ENCODE results near the gene LRRC73.

Gene LRRC73

DNA sequence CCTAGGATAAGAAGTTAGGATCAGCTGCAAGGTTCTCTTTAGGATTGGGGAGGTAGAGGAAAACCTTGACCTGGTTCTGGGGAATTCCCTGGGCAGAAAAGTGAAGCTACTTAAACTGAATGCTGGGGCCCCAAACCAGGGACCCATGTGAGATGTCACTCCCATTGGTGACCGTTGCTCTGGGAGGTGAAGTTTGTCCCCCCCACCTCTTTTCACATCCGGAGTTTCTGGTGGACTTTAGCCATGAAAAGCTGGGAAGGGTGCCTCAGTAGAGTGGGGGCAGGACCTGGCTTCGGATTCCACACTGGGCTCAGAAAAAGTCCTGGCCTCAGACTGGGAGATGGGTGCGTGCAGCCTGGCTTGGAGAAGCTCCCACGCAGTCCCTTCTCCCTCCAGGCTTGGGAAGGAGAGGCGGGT is 19.6 kb downstream of the LRRC73 start:
- no peaks in the 10 kb centered on the region for H3K27me3 ChIP-seq (ENCODE audit: control insufficient read depth in 1 of 2, insufficient read depth in 2 of 2, low read length in 2 of 2)
- no peak overlapping the region for H3K9ac ChIP-seq (ENCODE audit: low read length)
- H3K4me1 ChIP-seq (ENCODE audit: insufficient read depth, low read length), result peaks cover 32% of the 10 kb centered on the region
- no peak overlapping the region for H3K4me3 ChIP-seq (ENCODE audit: low read depth in 1 of 2, low read length in 2 of 2)
- H3K27ac ChIP-seq (ENCODE audit: low read depth, low read length), result no peak overlapping the region
- peaks cover 15% of the 10 kb centered on the region for H3K36me3 ChIP-seq (ENCODE audit: insufficient read depth, low read length)
- H3K9me3 ChIP-seq (ENCODE audit: low read length), result no peaks in the 10 kb centered on the region

DNA sequence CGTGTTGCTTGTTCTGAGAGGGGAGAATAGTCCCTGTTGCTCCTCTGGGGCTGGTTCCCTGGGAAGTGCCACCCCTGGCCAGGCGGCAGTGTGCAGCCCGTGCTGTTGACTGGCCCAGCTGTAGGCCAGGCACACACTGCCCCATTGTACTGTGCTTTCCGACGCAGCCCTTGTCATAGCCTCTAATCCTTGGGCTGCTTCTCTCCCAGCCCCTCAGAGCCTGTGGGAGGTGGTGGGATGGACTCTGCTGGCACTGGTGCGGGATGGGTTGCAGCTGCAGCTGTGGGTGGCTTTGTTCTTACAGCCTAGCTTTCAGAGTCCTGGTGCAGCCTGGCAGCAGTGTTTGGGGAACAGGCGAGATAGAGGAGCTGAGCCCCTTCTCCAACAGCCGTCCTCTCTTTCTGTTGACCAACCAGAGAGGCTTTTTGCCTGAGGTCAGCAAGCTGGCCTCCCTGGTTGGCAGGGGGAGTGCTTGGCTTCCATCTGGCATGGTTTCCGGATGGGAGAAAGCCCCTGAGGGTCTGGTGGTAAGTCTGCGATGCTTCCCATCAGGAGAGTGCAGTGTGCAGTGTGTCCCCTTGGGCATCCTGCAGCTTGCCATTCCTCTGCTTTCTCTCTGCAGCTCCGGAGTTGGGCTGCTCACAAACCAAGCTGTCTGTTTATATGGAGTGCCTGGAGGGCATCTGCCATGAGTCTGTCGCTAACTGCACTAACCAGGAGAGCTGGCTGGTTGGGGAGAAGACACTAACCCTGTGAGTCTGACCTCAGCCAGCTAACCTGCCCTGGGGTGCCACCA is 20.7 kb downstream of the LRRC73 start:
- Histone ChIP-seq H3K27ac (ENCODE audit: low read depth, low read length) (no peak overlapping the region), H3K9me3 (ENCODE audit: low read length) (no peaks in the 10 kb centered on the region), H3K9ac (ENCODE audit: low read length) (no peak overlapping the region), H3K4me1 (ENCODE audit: insufficient read depth, low read length) (peaks cover 28% of the 10 kb centered on the region), H3K27me3 (ENCODE audit: control insufficient read depth in 1 of 2, insufficient read depth in 2 of 2, low read length in 2 of 2) (no peaks in the 10 kb centered on the region), H3K36me3 (ENCODE audit: insufficient read depth, low read length) (peaks cover 15% of the 10 kb centered on the region), H3K4me3 (ENCODE audit: low read depth in 1 of 2, low read length in 2 of 2) (no peak overlapping the region)

DNA sequence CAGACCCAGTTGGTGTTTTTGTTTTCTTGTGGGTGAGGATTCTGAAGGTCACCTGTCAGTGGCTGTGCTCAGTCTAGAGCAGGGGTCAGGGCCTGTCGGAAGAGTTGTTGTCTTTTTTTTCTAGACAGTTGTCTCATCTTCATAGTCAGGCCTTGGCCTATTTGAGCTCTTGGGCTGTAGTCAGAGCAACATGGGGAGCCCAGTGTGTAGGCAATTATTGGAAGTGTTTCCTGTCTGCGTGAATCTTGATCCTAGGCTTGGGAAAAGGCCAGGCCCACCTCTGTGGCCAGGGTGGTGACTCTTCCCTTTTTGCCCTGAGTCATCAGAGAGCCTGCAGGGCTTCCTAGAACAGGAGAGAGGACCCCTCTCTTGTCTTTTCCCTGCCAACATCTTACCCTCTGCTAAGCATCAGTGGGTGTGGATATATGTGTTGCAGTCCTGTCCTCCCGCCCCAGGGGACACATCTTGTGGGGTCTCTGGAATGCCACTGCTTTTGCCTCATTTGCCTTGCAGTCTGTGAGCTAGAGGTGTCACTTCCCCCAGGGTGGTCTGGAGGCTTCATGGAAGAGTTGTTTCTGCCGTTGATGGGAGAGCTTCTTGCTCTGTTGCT is 21.4 kb downstream of the LRRC73 start:
- Histone ChIP-seq H3K27ac (ENCODE audit: low read depth, low read length) (no peak overlapping the region), H3K4me1 (ENCODE audit: insufficient read depth, low read length) (peaks cover 28% of the 10 kb centered on the region), H3K4me3 (ENCODE audit: low read depth in 1 of 2, low read length in 2 of 2) (no peak overlapping the region), H3K9ac (ENCODE audit: low read length) (no peak overlapping the region), H3K36me3 (ENCODE audit: insufficient read depth, low read length) (peaks cover 15% of the 10 kb centered on the region), H3K9me3 (ENCODE audit: low read length) (no peaks in the 10 kb centered on the region), H3K27me3 (ENCODE audit: control insufficient read depth in 1 of 2, insufficient read depth in 2 of 2, low read length in 2 of 2) (no peaks in the 10 kb centered on the region)

DNA sequence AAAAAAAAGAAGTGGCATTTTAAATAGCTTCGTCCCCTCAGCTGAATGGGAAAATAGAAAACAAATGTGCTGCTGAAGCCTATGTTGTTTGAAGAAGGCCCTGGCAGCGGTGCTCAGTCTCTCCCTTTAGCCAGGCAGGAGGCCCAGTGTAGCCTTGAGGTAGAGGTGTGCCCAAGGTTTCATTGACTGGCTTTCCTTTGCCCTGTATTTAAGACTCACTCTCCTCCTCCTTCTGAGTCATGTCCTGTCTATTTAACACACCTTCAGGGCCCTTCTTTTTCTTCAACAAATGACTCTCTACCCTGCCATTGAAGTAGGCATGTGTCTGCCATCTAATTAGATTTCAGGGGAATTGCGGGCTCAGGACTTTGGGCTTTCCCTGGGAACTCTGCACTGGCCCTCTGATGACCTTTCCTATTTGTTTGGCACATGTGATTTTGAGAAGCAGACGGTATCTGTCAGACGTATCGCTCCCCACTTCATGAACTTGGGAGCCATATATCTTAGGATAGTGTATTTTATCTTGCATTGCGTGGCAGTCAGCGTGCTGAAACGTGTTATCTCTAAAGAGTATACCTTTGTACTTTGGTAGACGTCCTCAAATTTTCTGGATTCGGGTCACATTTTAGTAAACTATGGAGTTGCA is 28.4 kb downstream of the LRRC73 start:
- Histone ChIP-seq H3K4me1 (ENCODE audit: insufficient read depth, low read length) (peaks cover 26% of the 10 kb centered on the region), H3K9ac (ENCODE audit: low read length) (no peak overlapping the region), H3K27ac (ENCODE audit: low read depth, low read length) (no peak overlapping the region), H3K4me3 (ENCODE audit: low read depth in 1 of 2, low read length in 2 of 2) (no peak overlapping the region), H3K9me3 (ENCODE audit: low read length) (no peaks in the 10 kb centered on the region), H3K36me3 (ENCODE audit: insufficient read depth, low read length) (no peaks in the 10 kb centered on the region), H3K27me3 (ENCODE audit: control insufficient read depth in 1 of 2, insufficient read depth in 2 of 2, low read length in 2 of 2) (no peaks in the 10 kb centered on the region)

DNA sequence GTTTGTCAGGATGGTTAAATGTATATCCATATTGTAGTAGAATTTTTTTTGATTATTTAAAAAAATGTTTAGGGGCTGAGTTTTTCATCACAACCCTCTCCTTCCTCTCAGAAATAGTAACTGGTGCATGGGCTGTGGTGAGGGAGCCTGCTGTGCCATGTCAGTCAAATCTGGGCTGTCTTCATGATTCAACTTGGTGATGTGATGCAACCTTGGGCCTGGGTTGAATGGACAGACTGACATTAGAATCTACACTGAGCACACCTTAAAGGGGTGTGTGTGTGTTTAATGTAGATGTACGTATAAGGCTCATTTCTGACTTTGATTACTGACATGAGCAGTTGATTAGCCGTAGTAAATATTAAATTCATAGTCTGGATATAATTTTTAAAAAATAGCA is 29.1 kb downstream of the LRRC73 start:
- H3K9ac ChIP-seq (ENCODE audit: low read length), result no peak overlapping the region
- no peaks in the 10 kb centered on the region for H3K9me3 ChIP-seq (ENCODE audit: low read length)
- no peaks in the 10 kb centered on the region for H3K27me3 ChIP-seq (ENCODE audit: control insufficient read depth in 1 of 2, insufficient read depth in 2 of 2, low read length in 2 of 2)
- peaks cover 26% of the 10 kb centered on the region for H3K4me1 ChIP-seq (ENCODE audit: insufficient read depth, low read length)
- H3K4me3 ChIP-seq (ENCODE audit: low read depth in 1 of 2, low read length in 2 of 2), result no peak overlapping the region
- no peaks in the 10 kb centered on the region for H3K36me3 ChIP-seq (ENCODE audit: insufficient read depth, low read length)
- H3K27ac ChIP-seq (ENCODE audit: low read depth, low read length), result no peak overlapping the region

DNA sequence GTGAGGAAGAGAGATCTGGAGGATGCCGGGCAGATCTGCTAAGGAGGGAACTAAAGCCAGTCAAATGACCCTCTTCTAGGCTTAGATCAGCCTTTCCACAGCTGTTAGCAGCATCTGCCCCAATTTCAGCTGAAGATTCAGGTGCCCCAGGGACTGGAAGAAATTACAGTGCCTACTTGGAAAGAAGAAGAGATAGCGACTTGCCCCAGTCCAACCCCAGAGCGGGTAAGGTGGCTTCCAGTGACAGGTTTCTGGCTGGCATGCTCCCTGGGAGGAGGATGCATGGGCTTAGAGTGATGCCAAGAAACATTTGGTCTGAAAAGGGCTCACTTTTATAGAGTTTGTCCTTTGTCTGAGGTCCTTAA is 32.2 kb downstream of the LRRC73 start:
- Histone ChIP-seq H3K9ac (ENCODE audit: low read length) (peak overlapping the region; percentile 81), H3K9me3 (ENCODE audit: low read length) (no peaks in the 10 kb centered on the region), H3K27ac (ENCODE audit: low read depth, low read length) (peak overlapping the region; percentile 87), H3K4me1 (ENCODE audit: insufficient read depth, low read length) (peaks cover 26% of the 10 kb centered on the region), H3K4me3 (ENCODE audit: low read depth in 1 of 2, low read length in 2 of 2) (peak overlapping the region; percentile 63 to 84), H3K36me3 (ENCODE audit: insufficient read depth, low read length) (no peaks in the 10 kb centered on the region), H3K27me3 (ENCODE audit: control insufficient read depth in 1 of 2, insufficient read depth in 2 of 2, low read length in 2 of 2) (no peaks in the 10 kb centered on the region)

DNA sequence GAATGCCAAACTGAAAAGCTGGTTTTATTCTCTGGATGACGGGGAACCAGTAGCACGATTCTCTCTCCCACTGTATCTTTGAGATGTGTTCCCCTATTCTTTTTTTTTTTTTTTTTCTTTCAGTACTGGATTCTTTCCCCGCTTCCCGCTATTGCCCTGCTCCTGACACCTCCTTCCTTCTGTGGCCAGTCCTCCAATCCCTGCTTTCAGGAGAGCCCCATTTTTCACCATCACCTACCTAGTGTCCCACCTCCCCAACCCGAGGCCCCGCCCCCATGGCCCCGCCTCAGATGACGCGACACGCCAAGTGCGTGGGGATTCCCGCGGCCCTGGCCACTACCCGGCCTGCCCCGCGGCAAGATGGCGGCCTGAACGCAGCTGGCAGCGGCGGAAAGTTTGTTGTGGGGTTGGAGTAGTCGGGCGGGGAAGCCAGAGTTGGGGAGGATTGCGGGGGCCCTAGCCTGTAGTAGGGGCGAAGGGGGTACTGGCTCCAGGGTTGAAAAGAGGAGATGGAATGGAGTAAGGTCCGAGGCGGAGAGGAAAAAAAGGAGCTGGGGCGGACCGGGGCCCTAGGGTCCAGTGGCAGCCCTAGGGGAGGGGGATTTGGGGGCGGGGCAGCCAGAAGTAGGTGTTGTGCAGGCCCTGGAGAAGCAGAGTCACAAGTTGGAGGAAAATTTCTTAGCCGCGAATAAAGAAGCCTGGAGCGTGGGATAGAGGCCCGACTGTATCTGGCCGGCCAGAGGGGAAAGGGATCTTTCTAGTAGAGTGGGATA is 32.7 kb downstream of the LRRC73 start, which contains the start of gene TJAP1:
TSS of gene TJAP1 (plus strand) at position 336 of the 773 bp plus-strand sequence. CDS start 21,432 bp downstream, outside the sequence.
- Histone ChIP-seq H3K27me3 (ENCODE audit: control insufficient read depth in 1 of 2, insufficient read depth in 2 of 2, low read length in 2 of 2) (no peaks in the 10 kb centered on the region), H3K9me3 (ENCODE audit: low read length) (no peaks in the 10 kb centered on the region), H3K4me1 (ENCODE audit: insufficient read depth, low read length) (peaks cover 26% of the 10 kb centered on the region), H3K36me3 (ENCODE audit: insufficient read depth, low read length) (no peaks in the 10 kb centered on the region), H3K9ac (ENCODE audit: low read length) (peak within 1 kb of the TSS; percentile 81), H3K27ac (ENCODE audit: low read depth, low read length) (peak within 1 kb of the TSS; percentile 87), H3K4me3 (ENCODE audit: low read depth in 1 of 2, low read length in 2 of 2) (peak within 1 kb of the TSS; percentile 63 to 84)

DNA sequence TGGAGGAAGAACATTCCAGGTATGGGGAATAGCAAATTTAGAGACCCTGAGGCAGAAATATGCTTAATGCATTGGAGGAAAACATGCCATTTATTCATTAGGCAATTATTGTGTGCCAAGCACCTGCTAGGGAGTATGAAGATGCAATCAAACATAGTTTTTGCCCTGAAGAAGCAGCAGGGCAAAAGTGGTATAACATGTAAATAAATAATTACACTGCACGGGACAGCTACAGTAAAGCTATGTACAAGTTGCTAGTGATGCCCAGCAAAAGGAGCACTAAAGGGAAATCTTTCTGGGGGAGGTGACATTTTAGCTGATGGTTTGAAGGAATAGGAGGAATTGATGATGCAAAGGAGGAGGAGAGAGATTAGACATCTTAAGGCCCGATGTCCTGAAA is 33.4 kb downstream of the LRRC73 start:
- no peaks in the 10 kb centered on the region for H3K36me3 ChIP-seq (ENCODE audit: insufficient read depth, low read length)
- H3K9ac ChIP-seq (ENCODE audit: low read length), result peak overlapping the region; percentile 1
- H3K9me3 ChIP-seq (ENCODE audit: low read length), result no peaks in the 10 kb centered on the region
- H3K4me1 ChIP-seq (ENCODE audit: insufficient read depth, low read length), result peaks cover 26% of the 10 kb centered on the region
- H3K27ac ChIP-seq (ENCODE audit: low read depth, low read length), result no peak overlapping the region
- no peaks in the 10 kb centered on the region for H3K27me3 ChIP-seq (ENCODE audit: control insufficient read depth in 1 of 2, insufficient read depth in 2 of 2, low read length in 2 of 2)
- H3K4me3 ChIP-seq (ENCODE audit: low read depth in 1 of 2, low read length in 2 of 2), result peak overlapping the region in 1 of 2 donors; percentile 84

DNA sequence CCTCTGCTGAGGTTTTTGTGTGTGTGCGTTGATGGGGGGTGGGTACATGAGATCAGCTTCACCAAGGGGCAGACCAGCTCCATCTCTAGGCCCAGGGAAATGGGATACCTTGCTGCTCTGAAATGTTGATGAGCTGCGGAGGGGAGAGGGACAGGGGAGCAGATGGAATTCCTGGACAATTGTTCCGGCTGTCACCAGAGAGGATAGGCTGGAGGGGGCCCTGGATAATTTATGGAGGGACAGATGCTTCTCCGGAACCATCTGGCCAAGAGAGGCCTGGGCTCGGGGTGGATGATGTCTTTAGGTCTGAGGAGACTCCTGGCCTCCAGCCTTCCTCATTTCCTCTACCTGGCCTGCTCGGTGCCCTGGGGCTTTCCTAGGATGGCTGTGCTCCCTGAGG is 34.6 kb downstream of the LRRC73 start:
- H3K27me3 ChIP-seq (ENCODE audit: control insufficient read depth in 1 of 2, insufficient read depth in 2 of 2, low read length in 2 of 2), result no peaks in the 10 kb centered on the region
- no peak overlapping the region for H3K9ac ChIP-seq (ENCODE audit: low read length)
- no peaks in the 10 kb centered on the region for H3K36me3 ChIP-seq (ENCODE audit: insufficient read depth, low read length)
- H3K9me3 ChIP-seq (ENCODE audit: low read length), result no peaks in the 10 kb centered on the region
- no peak overlapping the region for H3K4me3 ChIP-seq (ENCODE audit: low read depth in 1 of 2, low read length in 2 of 2)
- no peak overlapping the region for H3K27ac ChIP-seq (ENCODE audit: low read depth, low read length)
- H3K4me1 ChIP-seq (ENCODE audit: insufficient read depth, low read length), result peaks cover 26% of the 10 kb centered on the region

DNA sequence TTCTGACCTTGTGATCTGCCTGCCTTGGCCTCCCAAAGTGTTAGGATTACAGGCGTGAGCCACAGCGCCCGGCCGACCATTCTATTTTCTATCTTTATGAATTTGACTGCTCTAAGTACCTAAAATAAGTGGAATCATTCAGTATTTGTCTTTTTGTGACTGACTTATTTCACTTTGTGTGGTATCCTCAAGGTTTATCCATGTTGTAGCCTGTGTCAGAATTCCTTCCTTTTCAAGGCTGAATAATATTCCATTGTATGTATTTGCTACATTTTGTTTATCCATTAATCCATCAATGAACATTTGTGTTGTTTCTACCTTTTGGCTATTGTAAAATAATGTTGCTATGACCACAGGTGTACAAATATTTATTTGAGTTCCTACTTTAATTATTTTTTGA is 37.6 kb downstream of the LRRC73 start:
- peaks cover 0 to 6% of the 10 kb centered on the region in 2 donors for H3K27me3 ChIP-seq (ENCODE audit: control insufficient read depth in 1 of 2, insufficient read depth in 2 of 2, low read length in 2 of 2)

DNA sequence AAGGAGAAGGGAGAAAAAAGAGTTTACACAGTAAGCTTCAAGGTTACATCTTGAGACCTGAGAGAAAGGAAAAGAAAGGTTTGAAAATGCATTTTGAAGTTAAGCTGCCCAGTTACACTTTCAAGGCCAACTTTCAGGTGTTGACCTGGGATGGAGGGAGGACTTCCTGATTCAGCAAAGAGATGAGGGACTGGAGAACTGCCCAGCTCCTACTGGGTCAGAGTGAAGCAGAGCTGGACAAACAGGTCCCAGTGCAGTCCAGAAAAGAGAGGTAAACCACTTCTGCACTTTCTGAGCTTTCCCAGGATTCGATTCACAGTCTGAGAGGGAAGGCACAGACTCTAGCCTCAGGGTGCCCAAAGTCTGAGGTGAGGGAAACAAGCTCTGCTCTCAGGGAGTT is 38.7 kb downstream of the LRRC73 start:
- H3K9ac ChIP-seq (ENCODE audit: low read length), result no peak overlapping the region
- no peak overlapping the region for H3K27ac ChIP-seq (ENCODE audit: low read depth, low read length)
- H3K36me3 ChIP-seq (ENCODE audit: insufficient read depth, low read length), result no peaks in the 10 kb centered on the region
- H3K4me3 ChIP-seq (ENCODE audit: low read depth in 1 of 2, low read length in 2 of 2), result no peak overlapping the region
- H3K27me3 ChIP-seq (ENCODE audit: control insufficient read depth in 1 of 2, insufficient read depth in 2 of 2, low read length in 2 of 2), result peaks cover 0 to 6% of the 10 kb centered on the region in 2 donors
- no peaks in the 10 kb centered on the region for H3K4me1 ChIP-seq (ENCODE audit: insufficient read depth, low read length)
- no peaks in the 10 kb centered on the region for H3K9me3 ChIP-seq (ENCODE audit: low read length)

More for the DNA sequence above, 37.6 kb downstream of the LRRC73 start:
- no peaks in the 10 kb centered on the region for H3K9me3 ChIP-seq (ENCODE audit: low read length)
- H3K27ac ChIP-seq (ENCODE audit: low read depth, low read length), result no peak overlapping the region
- H3K4me3 ChIP-seq (ENCODE audit: low read depth in 1 of 2, low read length in 2 of 2), result no peak overlapping the region
- no peaks in the 10 kb centered on the region for H3K36me3 ChIP-seq (ENCODE audit: insufficient read depth, low read length)
- no peak overlapping the region for H3K9ac ChIP-seq (ENCODE audit: low read length)
- H3K4me1 ChIP-seq (ENCODE audit: insufficient read depth, low read length), result peaks cover 4% of the 10 kb centered on the region
